ENCODE results near the gene ELMOD1.
A peak's percentile ranks its signal among the peaks of the same experiment; 100 is the strongest.

The ELMOD1 gene

DNA sequence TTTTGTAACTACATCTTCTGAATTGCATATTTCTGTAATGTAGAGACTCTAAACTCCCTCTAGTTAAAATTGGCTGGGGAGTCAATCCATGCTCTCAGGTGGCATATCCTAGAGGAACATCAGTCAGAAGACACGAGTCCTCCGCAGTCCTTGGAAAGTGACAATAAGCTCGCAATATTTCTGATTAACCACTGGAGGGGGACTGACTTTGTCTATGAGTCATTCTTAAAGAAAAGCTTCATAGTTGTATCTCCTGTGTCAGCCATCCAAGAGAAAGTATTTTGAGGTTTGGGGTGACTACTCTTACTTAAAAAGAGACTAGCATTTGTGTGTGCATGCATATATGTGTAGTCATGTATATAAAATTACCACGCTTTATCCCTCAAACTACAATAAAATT is 60.7 kb downstream of the ELMOD1 start:
- no peak overlapping the region for H3K18ac ChIP-seq (ENCODE audit: low read length)
- no peak overlapping the region for H3K23ac ChIP-seq (ENCODE audit: low read length)
- H3K4me2 ChIP-seq (ENCODE audit: low read length) = no peak overlapping the region
- no peaks in the 10 kb centered on the region for H3K79me1 ChIP-seq (ENCODE audit: low read length)
- no peaks in the 10 kb centered on the region for H3K79me2 ChIP-seq (ENCODE audit: control insufficient read depth, insufficient read depth, low read length)
- no peak overlapping the region for H3K4ac ChIP-seq (ENCODE audit: low read depth, low read length)
- no peaks in the 10 kb centered on the region for H3K4me1 ChIP-seq (ENCODE audit: control insufficient read depth, low read depth, low read length)
- H4K5ac ChIP-seq (ENCODE audit: low read length) = no peak overlapping the region
- no peak overlapping the region for H3K4me3 ChIP-seq (ENCODE audit: low read length)
- no peak overlapping the region for H3K9ac ChIP-seq (ENCODE audit: low read length)
- H2BK120ac ChIP-seq (ENCODE audit: low read depth, low read length) = no peak overlapping the region
- no peak overlapping the region for H4K8ac ChIP-seq (ENCODE audit: low read depth, low read length)
- H3K27me3 ChIP-seq (ENCODE audit: insufficient read depth, low read length, poor library complexity) = no peaks in the 10 kb centered on the region
- H3K27ac ChIP-seq (ENCODE audit: low read depth, low read length) = no peak overlapping the region
- H2AK5ac ChIP-seq (ENCODE audit: low read length) = no peak overlapping the region
- DNase-seq = peak; percentile 40
- H2BK5ac ChIP-seq (ENCODE audit: low read length) = no peak overlapping the region
- no CpG with 5 or more reads among the region's 4 CpGs for WGBS (ENCODE audit: extremely low coverage, insufficient coverage, low lambda C conversion rate)
- H2BK15ac ChIP-seq (replicated peaks; ENCODE audit: low read depth) = no peak overlapping the region
- H3K36me3 ChIP-seq (ENCODE audit: control insufficient read depth, insufficient read depth, low read length) = no peaks in the 10 kb centered on the region
- no peak overlapping the region for H3K56ac ChIP-seq (ENCODE audit: low read length)

DNA sequence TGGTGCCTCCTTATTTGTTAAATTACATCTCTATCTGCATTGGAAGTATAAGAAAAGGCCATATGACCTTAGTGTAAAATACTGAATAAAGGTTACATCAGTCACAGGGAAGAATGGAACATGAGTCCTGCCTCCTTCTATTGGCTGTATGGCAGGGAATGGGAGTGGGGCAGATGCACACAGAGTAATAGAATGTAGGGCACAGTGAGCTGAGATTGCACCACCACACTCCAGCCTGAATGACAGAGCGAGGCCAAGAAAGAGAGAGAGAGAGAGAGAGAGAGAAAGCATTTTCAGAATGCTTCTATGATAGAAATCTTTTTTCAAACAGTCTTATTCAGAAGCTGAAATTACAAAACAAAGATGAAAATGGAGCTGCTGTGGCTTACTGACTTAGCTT is 62.1 kb downstream of the ELMOD1 start:
- H4K8ac ChIP-seq (ENCODE audit: low read depth, low read length) = no peak overlapping the region
- WGBS (ENCODE audit: extremely low coverage, insufficient coverage, low lambda C conversion rate) = no CpG with 5 or more reads among the region's 1 CpG
- DNase-seq = peak; percentile 14
- no peak overlapping the region for H2BK120ac ChIP-seq (ENCODE audit: low read depth, low read length)
- H3K23ac ChIP-seq (ENCODE audit: low read length) = no peak overlapping the region
- H3K4me1 ChIP-seq (ENCODE audit: control insufficient read depth, low read depth, low read length) = no peaks in the 10 kb centered on the region
- H2BK5ac ChIP-seq (ENCODE audit: low read length) = no peak overlapping the region
- no peak overlapping the region for H3K4me3 ChIP-seq (ENCODE audit: low read length)
- H3K36me3 ChIP-seq (ENCODE audit: control insufficient read depth, insufficient read depth, low read length) = no peaks in the 10 kb centered on the region
- H2AK5ac ChIP-seq (ENCODE audit: low read length) = no peak overlapping the region
- H2BK15ac ChIP-seq (replicated peaks; ENCODE audit: low read depth) = no peak overlapping the region
- H3K18ac ChIP-seq (ENCODE audit: low read length) = no peak overlapping the region
- H4K5ac ChIP-seq (ENCODE audit: low read length) = no peak overlapping the region
- no peak overlapping the region for H3K4ac ChIP-seq (ENCODE audit: low read depth, low read length)
- H3K27me3 ChIP-seq (ENCODE audit: insufficient read depth, low read length, poor library complexity) = no peaks in the 10 kb centered on the region
- no peaks in the 10 kb centered on the region for H3K79me2 ChIP-seq (ENCODE audit: control insufficient read depth, insufficient read depth, low read length)
- no peaks in the 10 kb centered on the region for H3K79me1 ChIP-seq (ENCODE audit: low read length)
- H3K9ac ChIP-seq (ENCODE audit: low read length) = no peak overlapping the region
- no peak overlapping the region for H3K4me2 ChIP-seq (ENCODE audit: low read length)
- H3K56ac ChIP-seq (ENCODE audit: low read length) = no peak overlapping the region
- H3K27ac ChIP-seq (ENCODE audit: low read depth, low read length) = no peak overlapping the region

DNA sequence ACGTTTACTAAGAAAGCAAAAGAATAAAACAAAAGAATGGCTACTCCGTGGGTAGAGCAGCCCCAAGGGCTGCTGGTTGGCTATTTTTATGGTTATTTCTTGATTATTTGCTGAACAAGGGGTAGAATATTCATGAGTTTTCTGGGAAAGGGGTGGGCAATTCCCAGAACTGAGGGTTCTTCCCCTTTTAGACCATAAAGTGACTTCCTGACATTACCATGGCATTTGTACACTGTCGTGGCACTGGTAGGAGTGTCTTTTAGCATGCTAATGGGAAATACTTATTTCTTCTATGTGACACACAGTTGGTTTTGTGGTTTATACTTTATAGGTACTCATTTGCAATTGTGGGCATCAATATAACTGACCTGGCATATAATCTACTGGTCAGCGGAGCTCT is 64.7 kb downstream of the ELMOD1 start:
- H3K27ac ChIP-seq (ENCODE audit: low read depth, low read length) = no peak overlapping the region
- WGBS (ENCODE audit: extremely low coverage, insufficient coverage, low lambda C conversion rate) = no CpG with 5 or more reads among the region's 4 CpGs
- no peak for DNase-seq

DNA sequence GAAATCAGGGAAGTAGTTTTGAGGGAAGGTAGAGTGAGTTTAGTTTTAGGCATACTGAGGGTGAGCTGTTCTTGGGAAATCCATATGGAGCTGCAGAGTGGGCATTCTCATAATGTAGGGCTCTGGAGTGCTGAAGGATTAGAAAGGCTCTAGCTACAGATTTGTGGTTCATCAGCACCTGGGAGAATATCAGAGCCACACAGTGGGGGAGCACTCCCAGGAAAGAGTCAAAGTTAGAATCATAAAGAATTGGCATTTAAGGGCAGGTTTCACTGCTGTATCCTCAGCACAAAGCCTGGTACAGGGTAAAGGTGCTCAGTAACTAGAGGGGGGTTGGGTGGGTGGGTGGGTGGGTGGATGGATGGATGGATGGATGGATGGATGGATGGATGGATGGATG is 68.4 kb downstream of the ELMOD1 start:
- Histone ChIP-seq H3K79me1 (ENCODE audit: low read length) (no peaks in the 10 kb centered on the region), H3K4me2 (ENCODE audit: low read length) (no peak overlapping the region), H2AK5ac (ENCODE audit: low read length) (no peak overlapping the region), H3K9ac (ENCODE audit: low read length) (no peak overlapping the region), H3K4ac (ENCODE audit: low read depth, low read length) (no peak overlapping the region), H2BK15ac (replicated peaks; ENCODE audit: low read depth) (no peak overlapping the region), H3K23ac (ENCODE audit: low read length) (no peak overlapping the region), H2BK120ac (ENCODE audit: low read depth, low read length) (no peak overlapping the region), H3K4me3 (ENCODE audit: low read length) (no peak overlapping the region), H3K79me2 (ENCODE audit: control insufficient read depth, insufficient read depth, low read length) (no peaks in the 10 kb centered on the region), H3K27me3 (ENCODE audit: insufficient read depth, low read length, poor library complexity) (no peaks in the 10 kb centered on the region), H3K56ac (ENCODE audit: low read length) (no peak overlapping the region), H3K4me1 (ENCODE audit: control insufficient read depth, low read depth, low read length) (no peaks in the 10 kb centered on the region), H3K36me3 (ENCODE audit: control insufficient read depth, insufficient read depth, low read length) (no peaks in the 10 kb centered on the region), H3K18ac (ENCODE audit: low read length) (no peak overlapping the region), H2BK5ac (ENCODE audit: low read length) (no peak overlapping the region), H4K5ac (ENCODE audit: low read length) (no peak overlapping the region), H3K27ac (ENCODE audit: low read depth, low read length) (no peak overlapping the region), H4K8ac (ENCODE audit: low read depth, low read length) (no peak overlapping the region)
- DNase-seq = no peak

More for the DNA sequence above, 64.7 kb downstream of the ELMOD1 start:
- Histone ChIP-seq H3K4me3 (ENCODE audit: low read length) (no peak overlapping the region), H3K4ac (ENCODE audit: low read depth, low read length) (no peak overlapping the region), H3K79me2 (ENCODE audit: control insufficient read depth, insufficient read depth, low read length) (no peaks in the 10 kb centered on the region), H3K27me3 (ENCODE audit: insufficient read depth, low read length, poor library complexity) (no peaks in the 10 kb centered on the region), H3K9ac (ENCODE audit: low read length) (no peak overlapping the region), H4K8ac (ENCODE audit: low read depth, low read length) (no peak overlapping the region), H2AK5ac (ENCODE audit: low read length) (no peak overlapping the region), H2BK120ac (ENCODE audit: low read depth, low read length) (no peak overlapping the region), H3K79me1 (ENCODE audit: low read length) (no peaks in the 10 kb centered on the region), H3K36me3 (ENCODE audit: control insufficient read depth, insufficient read depth, low read length) (no peaks in the 10 kb centered on the region), H2BK5ac (ENCODE audit: low read length) (no peak overlapping the region), H2BK15ac (replicated peaks; ENCODE audit: low read depth) (no peak overlapping the region), H3K18ac (ENCODE audit: low read length) (no peak overlapping the region), H3K4me2 (ENCODE audit: low read length) (no peak overlapping the region), H3K4me1 (ENCODE audit: control insufficient read depth, low read depth, low read length) (no peaks in the 10 kb centered on the region), H3K56ac (ENCODE audit: low read length) (no peak overlapping the region), H4K5ac (ENCODE audit: low read length) (no peak overlapping the region), H3K23ac (ENCODE audit: low read length) (no peak overlapping the region)

DNA sequence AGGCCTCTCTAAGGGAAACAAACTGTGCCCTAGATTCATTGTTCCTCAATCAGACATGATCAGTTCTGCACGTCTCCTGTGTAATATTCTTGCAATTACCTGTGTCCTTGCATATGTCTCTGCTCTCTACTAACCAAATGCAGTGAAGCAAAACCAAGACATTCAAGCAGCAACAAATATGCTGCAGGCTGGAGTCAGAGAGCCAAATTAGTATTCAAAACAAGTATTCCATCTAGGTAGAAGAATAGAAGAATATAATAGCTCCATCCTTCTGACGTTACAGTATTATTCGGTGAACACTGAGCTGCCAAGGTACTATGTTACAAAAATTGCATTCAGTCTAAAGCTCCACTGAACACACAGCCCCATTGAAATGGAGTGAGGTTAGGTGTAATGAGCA is 69.1 kb downstream of the ELMOD1 start:
- Histone ChIP-seq H4K8ac (ENCODE audit: low read depth, low read length) (no peak overlapping the region), H3K56ac (ENCODE audit: low read length) (no peak overlapping the region), H2BK120ac (ENCODE audit: low read depth, low read length) (no peak overlapping the region), H3K4ac (ENCODE audit: low read depth, low read length) (no peak overlapping the region), H3K4me3 (ENCODE audit: low read length) (no peak overlapping the region), H4K5ac (ENCODE audit: low read length) (no peak overlapping the region), H3K27me3 (ENCODE audit: insufficient read depth, low read length, poor library complexity) (no peaks in the 10 kb centered on the region), H3K79me2 (ENCODE audit: control insufficient read depth, insufficient read depth, low read length) (no peaks in the 10 kb centered on the region), H2AK5ac (ENCODE audit: low read length) (no peak overlapping the region), H3K4me2 (ENCODE audit: low read length) (no peak overlapping the region), H2BK15ac (replicated peaks; ENCODE audit: low read depth) (no peak overlapping the region), H3K9ac (ENCODE audit: low read length) (no peak overlapping the region), H3K18ac (ENCODE audit: low read length) (no peak overlapping the region), H3K27ac (ENCODE audit: low read depth, low read length) (no peak overlapping the region), H3K79me1 (ENCODE audit: low read length) (no peaks in the 10 kb centered on the region), H3K36me3 (ENCODE audit: control insufficient read depth, insufficient read depth, low read length) (no peaks in the 10 kb centered on the region), H3K4me1 (ENCODE audit: control insufficient read depth, low read depth, low read length) (no peaks in the 10 kb centered on the region), H3K23ac (ENCODE audit: low read length) (no peak overlapping the region), H2BK5ac (ENCODE audit: low read length) (no peak overlapping the region)
- no CpG with 5 or more reads among the region's 3 CpGs for WGBS (ENCODE audit: extremely low coverage, insufficient coverage, low lambda C conversion rate)
- no peak for DNase-seq

GRCh38 chr11:107661656-107662055 is 70.7 kb downstream of the ELMOD1 start:
- Histone ChIP-seq H3K4me1 (ENCODE audit: control insufficient read depth, low read depth, low read length) (no peaks in the 10 kb centered on the region), H3K4me3 (ENCODE audit: low read length) (no peak overlapping the region), H3K79me1 (ENCODE audit: low read length) (no peaks in the 10 kb centered on the region), H3K4me2 (ENCODE audit: low read length) (no peak overlapping the region), H4K5ac (ENCODE audit: low read length) (no peak overlapping the region), H2BK15ac (replicated peaks; ENCODE audit: low read depth) (no peak overlapping the region), H3K18ac (ENCODE audit: low read length) (no peak overlapping the region), H2BK5ac (ENCODE audit: low read length) (no peak overlapping the region), H3K36me3 (ENCODE audit: control insufficient read depth, insufficient read depth, low read length) (no peaks in the 10 kb centered on the region), H3K9ac (ENCODE audit: low read length) (no peak overlapping the region), H3K27ac (ENCODE audit: low read depth, low read length) (no peak overlapping the region), H3K56ac (ENCODE audit: low read length) (no peak overlapping the region), H3K79me2 (ENCODE audit: control insufficient read depth, insufficient read depth, low read length) (no peaks in the 10 kb centered on the region), H3K4ac (ENCODE audit: low read depth, low read length) (no peak overlapping the region), H2AK5ac (ENCODE audit: low read length) (no peak overlapping the region), H3K23ac (ENCODE audit: low read length) (no peak overlapping the region), H4K8ac (ENCODE audit: low read depth, low read length) (no peak overlapping the region), H3K27me3 (ENCODE audit: insufficient read depth, low read length, poor library complexity) (no peaks in the 10 kb centered on the region), H2BK120ac (ENCODE audit: low read depth, low read length) (no peak overlapping the region)
- no peak for DNase-seq
- no CpG with 5 or more reads among the region's 1 CpG for WGBS (ENCODE audit: extremely low coverage, insufficient coverage, low lambda C conversion rate)
